Mesodermal cell (in vitro differentiated cells): ENCODE measurements around the gene EEF1B2. TPM values are rescaled to one million over a fixed set of nuclear protein-coding genes. Genes with fewer than 3 reads are reported as not detected.
"Not testable (repeated sequence)": the region's sequence is repeated elsewhere in the genome, so short reads cannot be mapped to it uniquely, and the experiment has no call there.

Source experiments
- H3K27ac ChIP-seq: 2 replicates; pipeline ENCODE4 v1.7.0; 2013; ENCODE audit warnings: mild to moderate bottlenecking, low read depth, low read length, moderate library complexity; ENCODE audit not compliant: severe bottlenecking
- H3K36me3 ChIP-seq: 2 replicates; pipeline ENCODE4 v1.7.1; 2013; ENCODE audit warnings: mild to moderate bottlenecking, low read length, moderate library complexity; ENCODE audit not compliant: control insufficient read depth, insufficient read depth
- H3K4me1 ChIP-seq: one replicate; pipeline ENCODE4 v1.7.1; 2013; ENCODE audit warnings: mild to moderate bottlenecking, low read length; ENCODE audit not compliant: insufficient read depth, control insufficient read depth, poor library complexity, severe bottlenecking
- H3K4me3 ChIP-seq: 2 replicates; pipeline ENCODE4 v1.7.0; 2013; ENCODE audit warnings: low read length, control low read depth, mild to moderate bottlenecking; ENCODE audit not compliant: insufficient read depth, poor library complexity, severe bottlenecking; ENCODE audit errors: extremely low read depth
- H3K9me3 ChIP-seq: 2 replicates; pipeline ENCODE4 v1.7.1; 2013; ENCODE audit warnings: mild to moderate bottlenecking, low read length, moderate library complexity; ENCODE audit not compliant: control insufficient read depth
- WGBS, 2 experiments: methylation state at CpG; one replicate each; pipeline ENCODE4 v1.1.5; 2013; ENCODE audit warnings: missing lambda C conversion rate in 2 of 2; ENCODE audit not compliant: insufficient coverage in 2 of 2; 5-methylcytosine and 5-hydroxymethylcytosine counted together
- polyA plus RNA-seq, 2 experiments: library from polyadenylated mRNA; stranded (reverse); fragments of 50-300 nt; gene quantifications; one replicate each; pipeline ENCODE4 v1.2.3, GENCODE V29; 2013

Gene EEF1B2
- 717 TPM for polyA plus RNA-seq (2013, experiment 1 of 2)
- polyA plus RNA-seq (2013, experiment 2 of 2), result 772 TPM

GRCh38 chr2:206159346-206160124, at the start of gene EEF1B2, which contains the start of gene NDUFS1:
Gene EEF1B2 (plus strand): TSS chr2:206159895. CDS start chr2:206159980, 85 bp downstream.
Gene NDUFS1 (minus strand): TSS chr2:206159444. CDS start chr2:206153678, 5,766 bp downstream.
- Histone ChIP-seq H3K36me3 (peaks cover 60% of the 10 kb centered on the region), H3K27ac (peak within 1 kb of the TSS; percentile 91), H3K9me3 (no peaks in the 10 kb centered on the region), H3K4me3 (peak within 1 kb of the TSS; percentile 98), H3K4me1 (peaks cover 14% of the 10 kb centered on the region)
- WGBS, 2 experiments, result 0 to 1% methylated on average over 60 of the region's 64 CpGs

- no peaks in the 10 kb centered on the region for H3K4me1 ChIP-seq
Observed at GRCh38 chr2:206112108-206112507, 47.6 kb upstream of the EEF1B2 start.

GRCh38 chr2:206112846-206113547, 46.7 kb upstream of the EEF1B2 start:
- no peak overlapping the region for H3K27ac ChIP-seq
- no peaks in the 10 kb centered on the region for H3K9me3 ChIP-seq
- H3K36me3 ChIP-seq, result peaks cover 28% of the 10 kb centered on the region
- WGBS, 2 experiments, result 83 to 91% methylated on average over 7 of the region's 7 CpGs
- no peaks in the 10 kb centered on the region for H3K4me1 ChIP-seq
- no peak overlapping the region for H3K4me3 ChIP-seq

More at GRCh38 chr2:206112108-206112507, 47.6 kb upstream of the EEF1B2 start:
- Histone ChIP-seq H3K36me3 (peaks cover 20% of the 10 kb centered on the region), H3K9me3 (no peaks in the 10 kb centered on the region), H3K27ac (no peak overlapping the region), H3K4me3 (no peak overlapping the region)
- WGBS, 2 experiments, result 90% methylated on average over 2 of the region's 3 CpGs; no CpG with 5 or more reads in 1 of the 2 experiments

- H3K4me1 ChIP-seq, result no peaks in the 10 kb centered on the region
- peaks cover 41% of the 10 kb centered on the region for H3K36me3 ChIP-seq
- WGBS, 2 experiments, result 92 to 100% methylated on average over 1 to 2 of the region's 3 CpGs
- H3K9me3 ChIP-seq, result no peaks in the 10 kb centered on the region
- H3K4me3 ChIP-seq, result no peak overlapping the region
- H3K27ac ChIP-seq, result no peak overlapping the region
Observed at GRCh38 chr2:206115026-206115578, 44.6 kb upstream of the EEF1B2 start.

- Histone ChIP-seq H3K36me3 (peaks cover 53% of the 10 kb centered on the region), H3K9me3 (no peaks in the 10 kb centered on the region), H3K27ac (no peak overlapping the region), H3K4me3 (no peak overlapping the region), H3K4me1 (no peaks in the 10 kb centered on the region)
- WGBS, 2 experiments, result 98 to 99% methylated on average over 11 to 13 of the region's 21 CpGs
Observed at GRCh38 chr2:206116278-206116677, 43.4 kb upstream of the EEF1B2 start.

GRCh38 chr2:206122569-206122968, 37.1 kb upstream of the EEF1B2 start:
- H3K9me3 ChIP-seq, H3K4me3 ChIP-seq, H3K4me1 ChIP-seq, H3K27ac ChIP-seq: not testable (repeated sequence)
- peaks cover 84% of the 10 kb centered on the region for H3K36me3 ChIP-seq
- WGBS, 2 experiments, result 86 to 100% methylated on average over 2 of the region's 3 CpGs

GRCh38 chr2:206125901-206126300, 33.8 kb upstream of the EEF1B2 start:
- H3K4me1 ChIP-seq, result no peaks in the 10 kb centered on the region
- no peak overlapping the region for H3K4me3 ChIP-seq
- H3K9me3 ChIP-seq, result no peaks in the 10 kb centered on the region
- H3K27ac ChIP-seq, result no peak overlapping the region
- peaks cover 90% of the 10 kb centered on the region for H3K36me3 ChIP-seq

GRCh38 chr2:206127656-206128055, 32.0 kb upstream of the EEF1B2 start:
- Histone ChIP-seq H3K4me1 (no peaks in the 10 kb centered on the region), H3K27ac (no peak overlapping the region), H3K36me3 (peaks cover 85% of the 10 kb centered on the region), H3K4me3 (no peak overlapping the region), H3K9me3 (no peaks in the 10 kb centered on the region)

GRCh38 chr2:206143451-206143850, 16.2 kb upstream of the EEF1B2 start:
- Histone ChIP-seq H3K4me3 (no peak overlapping the region), H3K4me1 (no peaks in the 10 kb centered on the region), H3K9me3 (no peaks in the 10 kb centered on the region), H3K36me3 (peaks cover 82% of the 10 kb centered on the region), H3K27ac (no peak overlapping the region)
- WGBS, 2 experiments, result 100% methylated on average over 3 of the region's 4 CpGs; no CpG with 5 or more reads in 1 of the 2 experiments

GRCh38 chr2:206144383-206144782, 15.3 kb upstream of the EEF1B2 start:
- Histone ChIP-seq H3K27ac (no peak overlapping the region), H3K36me3 (peaks cover 81% of the 10 kb centered on the region), H3K4me1 (no peaks in the 10 kb centered on the region), H3K9me3 (no peaks in the 10 kb centered on the region), H3K4me3 (no peak overlapping the region)
- no CpG with 5 or more reads among the region's 2 CpGs for WGBS, 2 experiments
